SK-N-SH (cell line): ENCODE data around the gene CDK14. TPM values are rescaled to one million over a fixed set of nuclear protein-coding genes. Genes with fewer than 3 reads are reported as not detected.
A peak's percentile ranks its signal among the peaks of the same experiment; 100 is the strongest.

ENCODE experiments used
- CTCF ChIA-PET: fragments of 300-600, 350-600 bp; formaldehyde crosslinking; extraction: SDS; loops from one replicate; lab custom pipeline; 2021; lab: Yijun Ruan, JAX
- POLR2A ChIA-PET: fragments of 350-600 bp; sonication (Branson Sonifier 250); formaldehyde crosslinking; extraction: SDS; loops from one replicate; lab custom pipeline; 2020; ENCODE audit warnings: antibody characterized with exemption, inconsistent platforms; lab: Yijun Ruan, JAX
- DNase-seq: peaks from one replicate; pipeline ENCODE4 v3.0.0; 2012
- H2AFZ ChIP-seq: fragments of 200-600 bp; sonication (generic); 2 replicates; pipeline ENCODE4 v1.8.1; 2016; ENCODE audit warnings: antibody characterized with exemption, mild to moderate bottlenecking, low read depth
- H3F3A ChIP-seq: fragments of 200-600 bp; sonication (generic); replicated peaks from 2 replicates; pipeline ENCODE3; 2016; ENCODE audit warnings: antibody characterized with exemption, mild to moderate bottlenecking; ENCODE audit not compliant: insufficient read depth
- H3K27ac ChIP-seq, 2 experiments: fragments of 200-500 bp in 1 of 2; fragments of 200-600 bp in 1 of 2; sonication (Bioruptor generic) in 1 of 2; sonication (generic), shearing (Covaris generic) in 1 of 2; 2 replicates each; pipeline versions ENCODE4 v1.5.1 to v1.6.1; 2014 to 2016; ENCODE audit warnings: low read depth in 2 of 2, inconsistent platforms in 1 of 2, low read length in 1 of 2, mild to moderate bottlenecking in 1 of 2, mixed read lengths in 1 of 2
- H3K27me3 ChIP-seq: fragments of 200-600 bp; sonication (generic), shearing (Covaris generic); 2 replicates; pipeline ENCODE4 v1.6.1; 2016; ENCODE audit warnings: mixed run types; ENCODE audit not compliant: insufficient read depth
- H3K36me3 ChIP-seq, 2 experiments: fragments of 200-500 bp in 1 of 2; fragments of 200-600 bp in 1 of 2; sonication (Bioruptor generic) in 1 of 2; sonication (generic) in 1 of 2; replicated peaks in 1 of 2; 2 replicates each; pipeline versions ENCODE3 to v1.5.1; 2014 to 2016; ENCODE audit warnings: low read length in 1 of 2, mild to moderate bottlenecking in 1 of 2; ENCODE audit not compliant: insufficient read depth in 2 of 2, control insufficient read depth in 1 of 2
- H3K4me1 ChIP-seq, 2 experiments: fragments of 200-500 bp in 1 of 2; fragments of 200-600 bp in 1 of 2; sonication (Bioruptor generic) in 1 of 2; sonication (generic), shearing (Covaris generic) in 1 of 2; 2 replicates each; pipeline versions ENCODE4 v1.5.1 to v1.6.1; 2014 to 2016; ENCODE audit warnings: low read depth in 1 of 2, low read length in 1 of 2, mixed run types in 1 of 2; ENCODE audit not compliant: insufficient read depth in 2 of 2, control insufficient read depth in 1 of 2
- H3K4me2 ChIP-seq: fragments of 200-600 bp; sonication (generic), shearing (Covaris generic); 2 replicates; pipeline ENCODE4 v1.6.1; 2017; ENCODE audit warnings: mixed run types
- H3K4me3 ChIP-seq, 2 experiments: fragments of 200-500 bp in 1 of 2; fragments of 200-600 bp in 1 of 2; sonication (Bioruptor generic) in 1 of 2; sonication (generic), shearing (Covaris generic) in 1 of 2; 2 replicates each; pipeline versions ENCODE4 v1.5.1 to v1.8.1; 2014 to 2016; ENCODE audit warnings: low read depth in 2 of 2, inconsistent platforms in 1 of 2, low read length in 1 of 2, mild to moderate bottlenecking in 1 of 2, mixed read lengths in 1 of 2, moderate library complexity in 1 of 2
- H3K79me2 ChIP-seq: fragments of 200-600 bp; sonication (generic); 2 replicates; pipeline ENCODE4 v1.8.1; 2017; ENCODE audit warnings: mild to moderate bottlenecking; ENCODE audit not compliant: insufficient read depth
- H3K9ac ChIP-seq: fragments of 200-600 bp; sonication (generic); 2 replicates; pipeline ENCODE4 v1.6.1; 2017; ENCODE audit warnings: mixed run types
- H3K9me2 ChIP-seq: fragments of 200-600 bp; sonication (generic); 2 replicates; pipeline ENCODE4 v1.6.1; 2017; ENCODE audit warnings: mixed run types
- H3K9me3 ChIP-seq: fragments of 200-600 bp; sonication (generic); 2 replicates; pipeline ENCODE4 v1.6.1; 2017; ENCODE audit warnings: mixed run types, mild to moderate bottlenecking, moderate library complexity
- H4K20me1 ChIP-seq: fragments of 200-600 bp; sonication (generic); 2 replicates; pipeline ENCODE4 v1.6.1; 2017; ENCODE audit warnings: mild to moderate bottlenecking, mixed run types; ENCODE audit not compliant: insufficient read depth
- EP300 ChIP-seq, 2 experiments: IDR thresholded peaks; 2 replicates each; pipeline versions ENCODE4 v1.4.0 to v1.6.1; 2012; ENCODE audit warnings: borderline replicate concordance in 1 of 2, low read depth in 1 of 2, low read length in 1 of 2
- FOSL2 ChIP-seq: IDR thresholded peaks from 2 replicates; pipeline ENCODE4 v1.4.0; 2012; ENCODE audit warnings: low read depth, mild to moderate bottlenecking, moderate library complexity, borderline replicate concordance
- IRF3 ChIP-seq: fragments of 150-350 bp; IDR thresholded peaks from 2 replicates; pipeline ENCODE4 v1.6.1; 2016; ENCODE audit warnings: mild to moderate bottlenecking, low read depth, low read length
- JUND ChIP-seq: IDR thresholded peaks from 2 replicates; pipeline ENCODE4 v1.4.0; 2012
- MAX ChIP-seq: IDR thresholded peaks from 2 replicates; pipeline ENCODE4 v1.4.0; 2012; ENCODE audit warnings: low read depth
- MEF2A ChIP-seq: IDR thresholded peaks from 2 replicates; pipeline ENCODE4 v1.4.0; 2012; ENCODE audit warnings: low read depth, borderline replicate concordance
- MXI1 ChIP-seq: IDR thresholded peaks from 2 replicates; pipeline ENCODE4 v1.6.1; 2012; ENCODE audit warnings: mild to moderate bottlenecking, low read depth, low read length, improper control_type of control experiment
- NRF1 ChIP-seq: IDR thresholded peaks from 2 replicates; pipeline ENCODE4 v1.6.1; 2012; ENCODE audit warnings: low read depth, mild to moderate bottlenecking, low read length
- POLR2AphosphoS5 ChIP-seq: IDR thresholded peaks from 2 replicates; pipeline ENCODE4 v1.6.1; 2012; ENCODE audit warnings: low read depth, low read length
- RAD21 ChIP-seq: IDR thresholded peaks from 2 replicates; pipeline ENCODE4 v1.6.1; 2012; ENCODE audit warnings: mild to moderate bottlenecking, low read length
- RCOR1 ChIP-seq: fragments of 150-350 bp; IDR thresholded peaks from 2 replicates; pipeline ENCODE4 v1.6.1; 2017; ENCODE audit warnings: antibody characterized with exemption, low read length
- REST ChIP-seq: IDR thresholded peaks from 2 replicates; pipeline ENCODE4 v1.6.1; 2012; ENCODE audit warnings: mild to moderate bottlenecking, low read depth, low read length, moderate library complexity
- SIN3A ChIP-seq: IDR thresholded peaks from 2 replicates; pipeline ENCODE4 v1.6.1; 2012; ENCODE audit warnings: low read depth, mild to moderate bottlenecking, low read length, moderate library complexity, borderline replicate concordance
- TAF1 ChIP-seq: IDR thresholded peaks from 2 replicates; pipeline ENCODE4 v1.6.1; 2012; ENCODE audit warnings: low read depth, mild to moderate bottlenecking, low read length, moderate library complexity, borderline replicate concordance
- TCF12 ChIP-seq: IDR thresholded peaks from 2 replicates; pipeline ENCODE4 v1.4.0; 2012
- TEAD4 ChIP-seq: IDR thresholded peaks from 2 replicates; pipeline ENCODE4 v1.4.0; 2012; ENCODE audit warnings: mild to moderate bottlenecking, borderline replicate concordance; ENCODE audit not compliant: insufficient read depth
- USF1 ChIP-seq: IDR thresholded peaks from 2 replicates; pipeline ENCODE4 v1.4.0; 2012; ENCODE audit warnings: low read depth, borderline replicate concordance
- USF2 ChIP-seq: fragments of 150-350 bp; IDR thresholded peaks from 2 replicates; pipeline ENCODE4 v1.6.1; 2017; ENCODE audit warnings: antibody characterized with exemption, low read length, low read depth, borderline replicate concordance
- WGBS: methylation state at CpG from one replicate; pipeline ENCODE4 v1.1.6; 2017; ENCODE audit warnings: low lambda C conversion rate; 5-methylcytosine and 5-hydroxymethylcytosine counted together
- polyA plus RNA-seq, 3 experiments: library from polyadenylated mRNA; depleted of rRNA; stranded (reverse); fragments of >200 nt; gene quantifications; 2 replicates each; pipeline ENCODE4 v1.2.3, GENCODE V29; 2012

CDK14 gene
- polyA plus RNA-seq, 1 of the 3 experiments (the other 2 are of a cell fraction): 13.9 TPM

- TF ChIP-seq REST (no peak), TCF12 (no peak)
- TF ChIP-seq, all 33 proteins: peak for 0
Observed at GRCh38 chr7:91029688-91030087, 433.6 kb downstream of the CDK14 start (continued).

- TF ChIP-seq TAF1: no peak
- no peak for TF ChIP-seq MEF2A
- no peak for TF ChIP-seq JUND
- no peak for DNase-seq
- CTCF ChIA-PET: interaction anchor here (0.6 to 1.8 kb wide), 2 partner anchors 358 to 576 kb away, joined by 3 to 7 read pairs; no protein-coding TSS in a partner anchor
Observed at GRCh38 chr7:91030680-91031380, 434.7 kb downstream of the CDK14 start.

GRCh38 chr7:91031757-91032156, 435.6 kb downstream of the CDK14 start:
- TF ChIP-seq MAX: no peak
- TF ChIP-seq SIN3A: no peak
- TF ChIP-seq USF1: no peak
- no peak for TF ChIP-seq FOSL2
- TF ChIP-seq USF2: no peak
- TF ChIP-seq TEAD4: no peak
- no peak for TF ChIP-seq EP300 (IDR thresholded peaks at IDR 0.05; ENCODE audit: borderline replicate concordance in 1 of 2, low read depth in 1 of 2, low read length in 1 of 2)
- TF ChIP-seq POLR2AphosphoS5: no peak
- no peak for TF ChIP-seq MEF2A
- no peak for TF ChIP-seq MXI1
- TF ChIP-seq NRF1: no peak
- TF ChIP-seq JUND: no peak
- no peak for TF ChIP-seq IRF3
- no peak for TF ChIP-seq RCOR1
- TF ChIP-seq RAD21: no peak
- Histone ChIP-seq H3K9me2 (no peaks in the 10 kb centered on the region), H3K27me3 (no peaks in the 10 kb centered on the region), H3K9ac (no peak overlapping the region), H3K36me3 (peaks cover 0 to 7% of the 10 kb centered on the region in 2 experiments), H3F3A (no peaks in the 10 kb centered on the region), H3K9me3 (no peaks in the 10 kb centered on the region), H3K4me3 (0 out of 4 replicates have a peak overlapping the region, but pooled peaks of 1 of the 2 experiments have one; percentile 0), H2AFZ (no peak overlapping the region), H4K20me1 (no peaks in the 10 kb centered on the region), H3K27ac (no peak overlapping the region), H3K79me2 (peaks cover 4% of the 10 kb centered on the region), H3K4me1 (peaks cover 0 to 6% of the 10 kb centered on the region in 2 experiments; a peak in 2 of 4 replicates), H3K4me2 (no peak overlapping the region)
- no peak for DNase-seq
- 81% methylated on average over 4 of the region's 4 CpGs for WGBS
- POLR2A ChIA-PET: no interaction called here
- CTCF ChIA-PET: interaction anchor here (1.3 to 1.8 kb wide), 3 partner anchors 14 to 576 kb away, joined by 3 to 7 read pairs (median 3); no protein-coding TSS in a partner anchor

More at GRCh38 chr7:91030680-91031380, 434.7 kb downstream of the CDK14 start:
- H3K9ac ChIP-seq: no peak overlapping the region
- no peak overlapping the region for H2AFZ ChIP-seq
- peaks cover 0 to 6% of the 10 kb centered on the region in 2 experiments; a peak in 2 of 4 replicates for H3K4me1 ChIP-seq
- H3K4me2 ChIP-seq: no peak overlapping the region
- peaks cover 0 to 7% of the 10 kb centered on the region in 2 experiments for H3K36me3 ChIP-seq
- H3K27me3 ChIP-seq: no peaks in the 10 kb centered on the region
- no peak overlapping the region for H3K27ac ChIP-seq
- WGBS: 79% methylated on average over 5 of the region's 5 CpGs
- H4K20me1 ChIP-seq: no peaks in the 10 kb centered on the region
- POLR2A ChIA-PET: no interaction called here
- H3K79me2 ChIP-seq: peaks cover 4% of the 10 kb centered on the region
- H3K9me2 ChIP-seq: no peaks in the 10 kb centered on the region
- H3F3A ChIP-seq: no peaks in the 10 kb centered on the region
- no peaks in the 10 kb centered on the region for H3K9me3 ChIP-seq
- no peak overlapping the region for H3K4me3 ChIP-seq
